ENCODE measurements around the gene SBNO2.

DNA sequence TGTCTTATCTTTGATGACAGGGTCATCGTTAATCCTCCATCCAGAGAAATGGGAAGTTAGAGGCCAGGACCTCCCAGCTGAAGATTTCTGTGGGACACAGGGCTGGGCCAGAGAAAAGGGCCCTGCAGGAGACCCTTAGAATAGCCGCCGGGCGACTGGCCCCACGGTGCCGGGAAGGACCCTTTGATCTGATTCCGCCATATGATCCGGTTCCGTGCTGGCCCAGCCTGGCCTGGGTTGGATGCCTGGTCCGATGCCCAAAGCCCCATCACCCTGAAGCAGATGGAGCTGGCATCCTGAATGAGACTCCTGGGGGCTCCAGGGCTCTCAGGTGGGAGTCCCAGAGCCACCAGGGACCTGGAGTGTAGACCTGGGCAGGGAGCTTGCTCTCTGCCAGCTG, 25.5 kb upstream of the SBNO2 start:
- no peak for TF ChIP-seq POLR2AphosphoS5 (IDR thresholded peaks at IDR 0.05)
- no peak for TF ChIP-seq CTCF (IDR thresholded peaks at IDR 0.05)
- TF ChIP-seq EP300 (IDR thresholded peaks at IDR 0.05) = no peak

All from gastroesophageal sphincter (tissue), 3 donors.